GM10248 (cell line): ENCODE measurements around the gene CFD.
"Not testable (repeated sequence)": the region's sequence is repeated elsewhere in the genome, so short reads cannot be mapped to it uniquely, and the experiment has no call there.

Experiments
- CTCF ChIA-PET: fragments of 300-600 bp; sonication (Branson Sonifier 250); formaldehyde crosslinking; extraction: SDS; loops from one replicate; lab custom pipeline; 2021; ENCODE audit warnings: antibody characterized with exemption; lab: Yijun Ruan, JAX
- POLR2A ChIA-PET: fragments of 350-650 bp; sonication (Branson Sonifier 250); formaldehyde crosslinking; extraction: SDS; loops from one replicate; lab custom pipeline; 2020; ENCODE audit warnings: antibody characterized with exemption; lab: Yijun Ruan, JAX
- DNase-seq: peaks from one replicate; pipeline ENCODE4 v3.0.0; 2012; ENCODE audit errors: extremely low spot score
- TF ChIP-seq, protein P1 (sequence below): IDR thresholded peaks from 2 replicates; pipeline ENCODE4 v1.5.1; 2012; ENCODE audit warnings: mild to moderate bottlenecking, low read depth; ENCODE audit errors: extremely low read depth, missing control alignments, control extremely low read depth

The CFD gene

DNA sequence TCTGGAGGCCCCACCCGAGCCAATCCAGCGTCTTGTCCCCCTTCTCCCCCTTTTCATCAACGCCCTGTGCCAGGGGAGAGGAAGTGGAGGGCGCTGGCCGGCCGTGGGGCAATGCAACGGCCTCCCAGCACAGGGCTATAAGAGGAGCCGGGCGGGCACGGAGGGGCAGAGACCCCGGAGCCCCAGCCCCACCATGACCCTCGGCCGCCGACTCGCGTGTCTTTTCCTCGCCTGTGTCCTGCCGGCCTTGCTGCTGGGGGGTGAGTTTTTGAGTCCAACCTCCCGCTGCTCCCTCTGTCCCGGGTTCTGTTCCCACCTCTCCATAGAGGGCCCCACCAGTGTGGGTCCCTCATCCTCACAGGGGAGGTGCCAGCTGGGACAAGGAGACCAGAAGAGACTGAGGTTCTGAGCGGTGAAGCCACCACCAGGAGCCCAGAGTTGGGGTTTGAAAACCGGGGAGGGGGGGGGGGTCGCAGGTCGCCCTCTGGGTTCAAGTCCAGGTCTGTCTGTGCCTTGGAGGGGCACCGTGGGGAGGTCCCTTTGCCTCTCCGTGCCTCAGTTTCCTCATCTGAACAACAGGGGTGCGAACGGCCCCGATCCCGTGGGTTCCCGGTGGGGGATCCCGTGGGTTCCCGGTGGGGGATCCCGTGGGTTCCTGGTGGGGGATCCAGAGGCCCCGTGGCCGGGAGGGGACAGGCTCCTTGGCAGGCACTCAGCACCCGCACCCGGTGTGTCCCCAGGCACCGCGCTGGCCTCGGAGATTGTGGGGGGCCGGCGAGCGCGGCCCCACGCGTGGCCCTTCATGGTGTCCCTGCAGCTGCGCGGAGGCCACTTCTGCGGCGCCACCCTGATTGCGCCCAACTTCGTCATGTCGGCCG, 7.1 kb upstream of the CFD start, which contains the start of gene ELANE:
Gene ELANE (plus strand): TSS at position 168 of the 878 bp plus-strand sequence. CDS start 26 bp downstream, at position 194.
- ChIA-PET POLR2A (no interaction called here), CTCF (no interaction called here)
- TF ChIP-seq, protein P1, sequence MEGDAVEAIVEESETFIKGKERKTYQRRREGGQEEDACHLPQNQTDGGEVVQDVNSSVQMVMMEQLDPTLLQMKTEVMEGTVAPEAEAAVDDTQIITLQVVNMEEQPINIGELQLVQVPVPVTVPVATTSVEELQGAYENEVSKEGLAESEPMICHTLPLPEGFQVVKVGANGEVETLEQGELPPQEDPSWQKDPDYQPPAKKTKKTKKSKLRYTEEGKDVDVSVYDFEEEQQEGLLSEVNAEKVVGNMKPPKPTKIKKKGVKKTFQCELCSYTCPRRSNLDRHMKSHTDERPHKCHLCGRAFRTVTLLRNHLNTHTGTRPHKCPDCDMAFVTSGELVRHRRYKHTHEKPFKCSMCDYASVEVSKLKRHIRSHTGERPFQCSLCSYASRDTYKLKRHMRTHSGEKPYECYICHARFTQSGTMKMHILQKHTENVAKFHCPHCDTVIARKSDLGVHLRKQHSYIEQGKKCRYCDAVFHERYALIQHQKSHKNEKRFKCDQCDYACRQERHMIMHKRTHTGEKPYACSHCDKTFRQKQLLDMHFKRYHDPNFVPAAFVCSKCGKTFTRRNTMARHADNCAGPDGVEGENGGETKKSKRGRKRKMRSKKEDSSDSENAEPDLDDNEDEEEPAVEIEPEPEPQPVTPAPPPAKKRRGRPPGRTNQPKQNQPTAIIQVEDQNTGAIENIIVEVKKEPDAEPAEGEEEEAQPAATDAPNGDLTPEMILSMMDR = no peak
- no peak for DNase-seq

DNA sequence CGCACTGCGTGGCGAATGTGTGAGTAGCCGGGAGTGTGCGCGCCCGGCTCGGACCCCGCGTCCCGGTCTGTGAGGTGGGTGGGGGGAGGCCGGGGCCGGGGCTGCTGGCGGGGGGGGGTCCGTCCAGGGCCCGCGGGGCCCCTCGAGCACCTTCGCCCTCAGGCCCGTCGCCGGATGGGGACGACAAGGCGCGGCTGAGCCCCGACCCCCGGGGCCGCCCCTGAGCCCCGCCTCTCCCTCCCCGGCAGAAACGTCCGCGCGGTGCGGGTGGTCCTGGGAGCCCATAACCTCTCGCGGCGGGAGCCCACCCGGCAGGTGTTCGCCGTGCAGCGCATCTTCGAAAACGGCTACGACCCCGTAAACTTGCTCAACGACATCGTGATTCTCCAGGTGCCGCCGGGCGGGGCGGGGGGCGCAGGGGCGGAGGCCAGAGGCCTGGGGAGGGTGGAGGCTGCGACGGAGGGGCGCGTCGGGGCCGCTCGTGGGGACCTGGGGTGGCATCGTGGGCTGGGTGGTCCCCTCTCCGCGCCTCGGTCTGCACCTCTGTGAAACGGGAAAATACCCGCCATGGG, 6.4 kb upstream of the CFD start:
- TF ChIP-seq, protein P1 = no peak
- DNase-seq = no peak

DNA sequence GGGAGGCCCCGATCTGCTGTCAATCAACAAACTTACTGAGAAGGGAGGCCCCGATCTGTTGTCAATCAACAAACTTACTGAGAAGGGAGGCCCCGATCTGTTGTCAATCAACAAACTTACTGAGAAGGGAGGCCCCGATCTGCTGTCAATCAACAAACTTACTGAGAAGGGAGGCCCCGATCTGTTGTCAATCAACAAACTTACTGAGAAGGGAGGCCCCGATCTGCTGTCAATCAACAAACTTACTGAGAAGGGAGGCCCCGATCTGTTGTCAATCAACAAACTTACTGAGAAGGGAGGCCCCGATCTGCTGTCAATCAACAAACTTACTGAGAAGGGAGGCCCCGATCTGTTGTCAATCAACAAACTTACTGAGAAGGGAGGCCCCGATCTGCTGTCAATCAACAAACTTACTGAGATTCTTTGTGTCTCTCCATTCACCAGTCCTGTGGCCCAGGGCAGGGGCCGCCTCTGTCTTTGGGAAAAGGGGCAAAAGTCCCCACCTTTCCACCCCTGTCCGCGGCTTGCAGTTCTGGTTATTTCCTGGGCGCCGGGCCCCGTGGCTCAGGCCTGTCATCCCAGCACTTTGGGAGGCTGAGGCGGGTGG, 5.7 kb upstream of the CFD start:
- CTCF ChIA-PET, DNase-seq, POLR2A ChIA-PET: not testable (repeated sequence)

More for the DNA sequence above, 6.4 kb upstream of the CFD start:
- CTCF ChIA-PET = no interaction called here
- POLR2A ChIA-PET = no interaction called here

DNA sequence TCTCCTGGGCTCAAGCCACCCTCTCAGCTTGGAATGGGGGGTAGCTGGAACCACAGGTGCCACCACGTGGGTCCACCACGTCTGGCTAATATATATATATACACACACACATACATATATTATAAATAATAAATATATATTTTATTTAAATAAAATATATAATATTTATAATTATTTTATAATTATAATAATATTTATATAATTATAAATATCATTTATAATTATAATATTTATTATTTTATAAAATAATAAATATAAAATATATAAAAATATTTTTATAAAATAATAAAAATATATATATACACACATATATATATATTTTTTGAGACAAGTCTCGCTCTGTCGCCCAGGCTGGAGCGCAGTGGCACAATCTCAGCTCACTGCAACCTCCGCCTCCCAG, 4.9 kb upstream of the CFD start:
- ChIA-PET POLR2A (no interaction called here), CTCF (interaction anchor here (1.5 kb wide), 1 partner anchor 149 kb away, joined by 3 read pairs; no protein-coding TSS in a partner anchor)
- no peak for DNase-seq
- TF ChIP-seq, protein P1 = no peak

DNA sequence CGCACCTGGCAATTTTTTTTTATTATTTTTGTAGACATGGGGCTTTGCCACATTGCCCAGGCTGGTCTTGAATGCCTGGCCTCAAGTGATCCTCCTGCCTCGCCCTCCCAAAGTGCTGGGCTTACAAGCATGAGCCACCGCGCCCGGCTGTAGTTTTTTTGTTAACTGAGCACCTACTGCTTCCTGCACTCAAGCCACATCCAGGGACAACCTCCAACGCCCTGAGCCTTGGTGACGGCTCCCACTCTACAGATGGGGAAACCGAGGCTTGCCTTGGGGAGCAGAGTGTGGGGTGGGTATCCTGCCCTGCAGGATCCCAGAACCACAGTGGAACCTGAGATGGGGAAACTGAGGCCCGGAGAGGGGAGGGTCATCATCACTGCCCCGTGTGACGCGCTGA, 4.3 kb upstream of the CFD start:
- POLR2A ChIA-PET = no interaction called here
- no peak for DNase-seq
- TF ChIP-seq, protein P1 = no peak
- CTCF ChIA-PET = interaction anchor here (1.5 to 2.2 kb wide), 3 partner anchors 10 to 149 kb away, joined by 3 to 11 read pairs (median 7); no protein-coding TSS in a partner anchor

DNA sequence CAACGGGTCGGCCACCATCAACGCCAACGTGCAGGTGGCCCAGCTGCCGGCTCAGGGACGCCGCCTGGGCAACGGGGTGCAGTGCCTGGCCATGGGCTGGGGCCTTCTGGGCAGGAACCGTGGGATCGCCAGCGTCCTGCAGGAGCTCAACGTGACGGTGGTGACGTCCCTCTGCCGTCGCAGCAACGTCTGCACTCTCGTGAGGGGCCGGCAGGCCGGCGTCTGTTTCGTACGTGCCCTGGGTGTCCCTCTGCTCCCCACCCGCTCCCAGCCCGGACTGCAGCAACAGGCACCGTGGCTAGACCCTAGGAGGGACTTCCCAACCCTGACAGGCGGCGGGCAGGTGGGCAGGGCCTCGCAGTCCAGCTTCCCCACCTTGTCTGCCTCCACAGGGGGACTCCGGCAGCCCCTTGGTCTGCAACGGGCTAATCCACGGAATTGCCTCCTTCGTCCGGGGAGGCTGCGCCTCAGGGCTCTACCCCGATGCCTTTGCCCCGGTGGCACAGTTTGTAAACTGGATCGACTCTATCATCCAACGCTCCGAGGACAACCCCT, 3.8 kb upstream of the CFD start:
- TF ChIP-seq, protein P1 = no peak
- POLR2A ChIA-PET = interaction anchor here (1.2 kb wide), 1 partner anchor 51 kb away, joined by 4 read pairs; no protein-coding TSS in a partner anchor
- no peak for DNase-seq
- CTCF ChIA-PET = interaction anchor here (1.0 to 2.4 kb wide), 10 partner anchors 10 to 148 kb away, joined by 3 to 11 read pairs (median 3); partner anchors contain the start of gene PRTN3
